Measurements from ENCODE around the gene EML5.

DNA sequence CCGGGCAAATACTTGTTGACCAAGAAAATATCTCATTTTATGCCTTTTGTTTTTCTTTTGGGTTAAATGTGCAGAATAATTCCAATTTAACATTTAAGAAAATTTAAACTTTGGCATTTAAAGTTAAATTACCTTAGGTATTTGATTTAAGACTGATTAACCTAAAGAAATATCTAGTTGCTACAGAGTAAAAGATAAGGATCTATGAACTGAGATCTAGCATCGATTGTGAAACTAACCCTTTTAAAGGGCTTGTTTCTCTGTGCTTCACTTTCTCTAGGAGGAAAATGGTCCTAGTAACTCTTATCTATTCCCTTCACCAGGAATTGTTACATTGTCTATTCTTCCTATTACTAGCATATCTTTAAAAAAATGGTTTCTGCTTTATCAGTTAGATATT lies 29.1 kb upstream of the EML5 start:
- TF ChIP-seq ZNF232 (CRISPR knock-in tag; IDR thresholded peaks at IDR 0.05), result no peak
- TF ChIP-seq, protein P1, sequence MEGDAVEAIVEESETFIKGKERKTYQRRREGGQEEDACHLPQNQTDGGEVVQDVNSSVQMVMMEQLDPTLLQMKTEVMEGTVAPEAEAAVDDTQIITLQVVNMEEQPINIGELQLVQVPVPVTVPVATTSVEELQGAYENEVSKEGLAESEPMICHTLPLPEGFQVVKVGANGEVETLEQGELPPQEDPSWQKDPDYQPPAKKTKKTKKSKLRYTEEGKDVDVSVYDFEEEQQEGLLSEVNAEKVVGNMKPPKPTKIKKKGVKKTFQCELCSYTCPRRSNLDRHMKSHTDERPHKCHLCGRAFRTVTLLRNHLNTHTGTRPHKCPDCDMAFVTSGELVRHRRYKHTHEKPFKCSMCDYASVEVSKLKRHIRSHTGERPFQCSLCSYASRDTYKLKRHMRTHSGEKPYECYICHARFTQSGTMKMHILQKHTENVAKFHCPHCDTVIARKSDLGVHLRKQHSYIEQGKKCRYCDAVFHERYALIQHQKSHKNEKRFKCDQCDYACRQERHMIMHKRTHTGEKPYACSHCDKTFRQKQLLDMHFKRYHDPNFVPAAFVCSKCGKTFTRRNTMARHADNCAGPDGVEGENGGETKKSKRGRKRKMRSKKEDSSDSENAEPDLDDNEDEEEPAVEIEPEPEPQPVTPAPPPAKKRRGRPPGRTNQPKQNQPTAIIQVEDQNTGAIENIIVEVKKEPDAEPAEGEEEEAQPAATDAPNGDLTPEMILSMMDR (IDR thresholded peaks at IDR 0.05), result no peak
- TF ChIP-seq, protein P2, sequence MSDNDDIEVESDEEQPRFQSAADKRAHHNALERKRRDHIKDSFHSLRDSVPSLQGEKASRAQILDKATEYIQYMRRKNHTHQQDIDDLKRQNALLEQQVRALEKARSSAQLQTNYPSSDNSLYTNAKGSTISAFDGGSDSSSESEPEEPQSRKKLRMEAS (CRISPR knock-in tag; IDR thresholded peaks at IDR 0.05), result no peak
- no peak for TF ChIP-seq IRF2 (CRISPR knock-in tag; IDR thresholded peaks at IDR 0.05; ENCODE audit: borderline replicate concordance, low read depth)
- TF ChIP-seq, protein P3, sequence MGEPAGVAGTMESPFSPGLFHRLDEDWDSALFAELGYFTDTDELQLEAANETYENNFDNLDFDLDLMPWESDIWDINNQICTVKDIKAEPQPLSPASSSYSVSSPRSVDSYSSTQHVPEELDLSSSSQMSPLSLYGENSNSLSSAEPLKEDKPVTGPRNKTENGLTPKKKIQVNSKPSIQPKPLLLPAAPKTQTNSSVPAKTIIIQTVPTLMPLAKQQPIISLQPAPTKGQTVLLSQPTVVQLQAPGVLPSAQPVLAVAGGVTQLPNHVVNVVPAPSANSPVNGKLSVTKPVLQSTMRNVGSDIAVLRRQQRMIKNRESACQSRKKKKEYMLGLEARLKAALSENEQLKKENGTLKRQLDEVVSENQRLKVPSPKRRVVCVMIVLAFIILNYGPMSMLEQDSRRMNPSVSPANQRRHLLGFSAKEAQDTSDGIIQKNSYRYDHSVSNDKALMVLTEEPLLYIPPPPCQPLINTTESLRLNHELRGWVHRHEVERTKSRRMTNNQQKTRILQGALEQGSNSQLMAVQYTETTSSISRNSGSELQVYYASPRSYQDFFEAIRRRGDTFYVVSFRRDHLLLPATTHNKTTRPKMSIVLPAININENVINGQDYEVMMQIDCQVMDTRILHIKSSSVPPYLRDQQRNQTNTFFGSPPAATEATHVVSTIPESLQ (CRISPR knock-in tag; IDR thresholded peaks at IDR 0.05), result no peak
- TF ChIP-seq GABPB1 (CRISPR knock-in tag; IDR thresholded peaks at IDR 0.05), result no peak
- no peak for TF ChIP-seq CREB1 (CRISPR knock-in tag; IDR thresholded peaks at IDR 0.05)
- no peak for TF ChIP-seq ZNF396 (CRISPR knock-in tag; IDR thresholded peaks at IDR 0.05; ENCODE audit: borderline replicate concordance)
- no peak for TF ChIP-seq ZNF423 (CRISPR knock-in tag; IDR thresholded peaks at IDR 0.05)
- TF ChIP-seq NR2C2 (CRISPR knock-in tag; IDR thresholded peaks at IDR 0.05), result no peak
